ENCODE measurements around the gene LEMD3.
A peak's percentile ranks its signal among the peaks of the same experiment; 100 is the strongest.

Gene LEMD3

GRCh38 chr12:65169320-65170208 is at the start of gene LEMD3:
LEMD3 (plus strand) TSS chr12:65169583; CDS start chr12:65169597, 14 bp downstream.
- no peaks in the 10 kb centered on the region for H3K36me3 ChIP-seq (replicated peaks)
- peak within 1 kb of the TSS; percentile 81 for H3K4me3 ChIP-seq (ENCODE audit: low read depth, low read length)
- peak; percentile 87 for DNase-seq
- no peaks in the 10 kb centered on the region for H3K27me3 ChIP-seq (replicated peaks)
- TF ChIP-seq, protein P1, sequence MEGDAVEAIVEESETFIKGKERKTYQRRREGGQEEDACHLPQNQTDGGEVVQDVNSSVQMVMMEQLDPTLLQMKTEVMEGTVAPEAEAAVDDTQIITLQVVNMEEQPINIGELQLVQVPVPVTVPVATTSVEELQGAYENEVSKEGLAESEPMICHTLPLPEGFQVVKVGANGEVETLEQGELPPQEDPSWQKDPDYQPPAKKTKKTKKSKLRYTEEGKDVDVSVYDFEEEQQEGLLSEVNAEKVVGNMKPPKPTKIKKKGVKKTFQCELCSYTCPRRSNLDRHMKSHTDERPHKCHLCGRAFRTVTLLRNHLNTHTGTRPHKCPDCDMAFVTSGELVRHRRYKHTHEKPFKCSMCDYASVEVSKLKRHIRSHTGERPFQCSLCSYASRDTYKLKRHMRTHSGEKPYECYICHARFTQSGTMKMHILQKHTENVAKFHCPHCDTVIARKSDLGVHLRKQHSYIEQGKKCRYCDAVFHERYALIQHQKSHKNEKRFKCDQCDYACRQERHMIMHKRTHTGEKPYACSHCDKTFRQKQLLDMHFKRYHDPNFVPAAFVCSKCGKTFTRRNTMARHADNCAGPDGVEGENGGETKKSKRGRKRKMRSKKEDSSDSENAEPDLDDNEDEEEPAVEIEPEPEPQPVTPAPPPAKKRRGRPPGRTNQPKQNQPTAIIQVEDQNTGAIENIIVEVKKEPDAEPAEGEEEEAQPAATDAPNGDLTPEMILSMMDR (IDR thresholded peaks at IDR 0.05; ENCODE audit: low read depth, low read length, missing control alignments): no peak
- in situ Hi-C loops (cut with HindIII; ENCODE audit: low pct_ligation_motif_present, low sequenced_read_pairs): no loop called here
- H3K27ac ChIP-seq: peak within 1 kb of the TSS; percentile 90

DNA sequence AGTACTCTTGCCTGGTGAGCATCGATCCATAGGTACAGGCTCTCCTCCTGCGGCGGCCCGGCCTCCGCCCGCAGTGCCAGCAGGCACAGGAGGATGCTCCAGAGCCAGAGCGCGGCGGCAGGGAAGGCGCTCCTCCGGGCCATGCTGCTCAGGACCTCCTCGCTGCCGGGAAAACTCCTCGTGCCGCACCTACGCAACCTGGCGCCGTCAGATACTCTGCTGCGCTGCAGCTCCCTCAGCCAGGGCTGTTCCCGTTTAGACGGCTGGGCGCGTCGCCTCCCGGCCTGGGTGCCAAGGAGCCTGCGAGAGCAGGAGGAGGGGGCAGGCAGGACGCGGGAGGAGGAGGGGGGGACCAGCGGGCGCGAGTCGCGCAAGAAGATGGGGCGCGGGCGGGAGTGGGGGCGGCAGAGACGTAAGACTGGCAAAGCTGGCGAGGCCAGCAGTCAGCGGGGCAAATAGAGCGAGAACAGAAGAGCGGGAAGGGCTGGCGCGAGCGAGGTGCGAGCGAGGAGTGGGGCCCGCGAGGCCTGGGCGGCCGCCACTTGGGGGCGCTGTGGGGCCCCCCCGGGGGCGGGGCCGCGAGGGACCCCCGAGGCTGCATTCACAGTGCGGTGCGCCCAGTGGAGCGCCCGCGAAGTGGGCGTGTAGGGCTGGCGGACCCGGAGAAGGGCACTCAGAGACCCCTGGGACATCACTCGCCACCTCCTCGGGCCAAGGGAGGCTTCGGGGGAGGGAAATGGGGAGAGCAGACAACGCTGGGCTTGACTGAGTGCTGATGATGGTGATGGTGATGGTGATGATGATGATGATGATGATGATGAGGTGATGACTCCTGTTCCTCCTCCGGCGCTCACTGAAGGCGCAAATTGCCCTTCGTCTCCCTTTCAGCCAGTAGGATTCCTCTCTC is 48.1 kb upstream of the LEMD3 start, which contains the start of gene WIF1:
TSS of gene WIF1 (minus strand) at position 257 of the 907 bp plus-strand sequence. CDS start at position 143, 114 bp downstream.
- TF ChIP-seq, protein P1 (IDR thresholded peaks at IDR 0.05; ENCODE audit: low read depth, low read length, missing control alignments): peak; percentile 6
- no peak for DNase-seq
- H3K27ac ChIP-seq: no peak within 1 kb of the TSS
- H3K27me3 ChIP-seq (replicated peaks): peaks cover 65% of the 10 kb centered on the region
- in situ Hi-C loops (cut with HindIII; ENCODE audit: low pct_ligation_motif_present, low sequenced_read_pairs): no loop called here
- peak within 1 kb of the TSS; percentile 6 for H3K4me3 ChIP-seq (ENCODE audit: low read depth, low read length)
- H3K36me3 ChIP-seq (replicated peaks): no peaks in the 10 kb centered on the region

DNA sequence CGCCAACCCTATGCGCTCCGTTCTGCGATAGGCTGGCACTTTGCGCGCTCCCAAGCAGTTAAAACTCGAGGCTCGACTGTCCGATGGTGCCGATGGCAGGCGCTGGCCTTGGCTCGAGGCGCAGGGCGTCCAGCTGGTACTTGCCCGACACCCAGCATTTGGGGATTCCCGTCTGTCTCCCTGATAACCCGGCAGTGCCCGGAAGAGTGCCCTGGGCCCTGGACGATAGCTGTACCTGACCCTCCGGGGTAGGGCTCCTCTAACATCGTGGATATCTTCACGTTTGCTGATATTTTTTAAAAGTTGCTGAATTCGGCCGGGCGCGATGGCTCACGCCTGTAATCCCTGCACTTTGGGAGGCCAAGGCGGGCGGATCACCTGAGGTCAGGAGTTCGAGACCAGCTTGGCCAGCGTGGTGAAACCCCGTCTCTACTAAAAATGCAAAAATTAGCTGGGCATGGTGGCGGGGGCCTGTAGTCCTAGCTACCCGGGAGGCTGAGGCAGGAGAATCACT is 47.4 kb upstream of the LEMD3 start:
- Histone ChIP-seq H3K27ac (no peak overlapping the region), H3K27me3 (replicated peaks) (peaks cover 69% of the 10 kb centered on the region), H3K4me3 (ENCODE audit: low read depth, low read length) (no peak overlapping the region), H3K36me3 (replicated peaks) (no peaks in the 10 kb centered on the region)
- in situ Hi-C loops (cut with HindIII; ENCODE audit: low pct_ligation_motif_present, low sequenced_read_pairs): no loop called here
- no peak for DNase-seq
- TF ChIP-seq, protein P1 (IDR thresholded peaks at IDR 0.05; ENCODE audit: low read depth, low read length, missing control alignments): no peak

- TF ChIP-seq, protein P1 (IDR thresholded peaks at IDR 0.05; ENCODE audit: low read depth, low read length, missing control alignments): no peak
- H3K36me3 ChIP-seq (replicated peaks): no peaks in the 10 kb centered on the region
- in situ Hi-C loops (cut with HindIII; ENCODE audit: low pct_ligation_motif_present, low sequenced_read_pairs): no loop called here
- H3K27ac ChIP-seq: no peak overlapping the region
- no peak overlapping the region for H3K4me3 ChIP-seq (ENCODE audit: low read depth, low read length)
- peaks cover 68% of the 10 kb centered on the region for H3K27me3 ChIP-seq (replicated peaks)
- no peak for DNase-seq
Measured at GRCh38 chr12:65122703-65123102, 46.7 kb upstream of the LEMD3 start.

- Histone ChIP-seq H3K4me3 (ENCODE audit: low read depth, low read length) (no peak overlapping the region), H3K36me3 (replicated peaks) (no peaks in the 10 kb centered on the region), H3K27me3 (replicated peaks) (peaks cover 67% of the 10 kb centered on the region), H3K27ac (no peak overlapping the region)
- in situ Hi-C loops (cut with HindIII; ENCODE audit: low pct_ligation_motif_present, low sequenced_read_pairs): no loop called here
- TF ChIP-seq, protein P1 (IDR thresholded peaks at IDR 0.05; ENCODE audit: low read depth, low read length, missing control alignments): peak; percentile 75
- DNase-seq: no peak
Measured at GRCh38 chr12:65123435-65124063, 45.8 kb upstream of the LEMD3 start.

Data from brain microvascular endothelial cell (primary cell).